HG03457 (cell line): ENCODE results near the gene COL24A1.
"Not testable (repeated sequence)": the region's sequence is repeated elsewhere in the genome, so short reads cannot be mapped to it uniquely, and the experiment has no call there.

Experiments
- ATAC-seq: cut with Tn5 transposase; IDR thresholded peaks from one replicate; pipeline ENCODE4 v1.9.1; 2021; ENCODE audit warnings: moderate number of reproducible peaks; ENCODE audit not compliant: unreplicated experiment

COL24A1 gene

GRCh38 chr1:86085741-86086409, 70.7 kb downstream of the COL24A1 start:
- ATAC-seq, result no peak

GRCh38 chr1:86084998-86085397, 71.6 kb downstream of the COL24A1 start:
- ATAC-seq, result no peak

- ATAC-seq, result no peak
These were observed 74.4 kb downstream of the COL24A1 start for GRCh38 chr1:86082183-86082582.

GRCh38 chr1:86072474-86072873, 84.1 kb downstream of the COL24A1 start:
- ATAC-seq, result not testable (repeated sequence)

GRCh38 chr1:86071870-86072269, 84.7 kb downstream of the COL24A1 start:
- ATAC-seq, result not testable (repeated sequence)

GRCh38 chr1:86069757-86070145, 86.8 kb downstream of the COL24A1 start:
- no peak for ATAC-seq

- ATAC-seq, result no peak
These were observed 87.5 kb downstream of the COL24A1 start for GRCh38 chr1:86068841-86069756.

- ATAC-seq, result no peak
These were observed 88.3 kb downstream of the COL24A1 start for GRCh38 chr1:86068271-86068721.

- ATAC-seq, result no peak
These were observed 88.9 kb downstream of the COL24A1 start for GRCh38 chr1:86067626-86068025.

GRCh38 chr1:86064899-86065298, 91.7 kb downstream of the COL24A1 start:
- no peak for ATAC-seq

GRCh38 chr1:86063721-86064120, 92.9 kb downstream of the COL24A1 start:
- no peak for ATAC-seq

- ATAC-seq, result no peak
These were observed 94.1 kb downstream of the COL24A1 start for GRCh38 chr1:86062453-86062852.

GRCh38 chr1:86061551-86061990, 95.0 kb downstream of the COL24A1 start:
- no peak for ATAC-seq

- ATAC-seq, result no peak
These were observed 102.2 kb downstream of the COL24A1 start for GRCh38 chr1:86054396-86054795.

- no peak for ATAC-seq
These were observed 103.4 kb downstream of the COL24A1 start for GRCh38 chr1:86052948-86053698.

- ATAC-seq, result no peak
These were observed 121.5 kb downstream of the COL24A1 start for GRCh38 chr1:86035101-86035500.

- ATAC-seq, result no peak
These were observed 126.4 kb downstream of the COL24A1 start for GRCh38 chr1:86030180-86030579.

- ATAC-seq, result no peak
These were observed 138.2 kb downstream of the COL24A1 start for GRCh38 chr1:86018283-86018923.

- no peak for ATAC-seq
These were observed 140.4 kb downstream of the COL24A1 start for GRCh38 chr1:86016076-86016759.

GRCh38 chr1:86015375-86015774, 141.2 kb downstream of the COL24A1 start:
- ATAC-seq, result no peak
